ENCODE results near the gene DDX56. TPM values are rescaled to one million over a fixed set of nuclear protein-coding genes. Genes with fewer than 3 reads are reported as not detected.

DDX56 gene
- total RNA-seq, 2 experiments from 2014 or later: 97.4 to 102 TPM

DNA sequence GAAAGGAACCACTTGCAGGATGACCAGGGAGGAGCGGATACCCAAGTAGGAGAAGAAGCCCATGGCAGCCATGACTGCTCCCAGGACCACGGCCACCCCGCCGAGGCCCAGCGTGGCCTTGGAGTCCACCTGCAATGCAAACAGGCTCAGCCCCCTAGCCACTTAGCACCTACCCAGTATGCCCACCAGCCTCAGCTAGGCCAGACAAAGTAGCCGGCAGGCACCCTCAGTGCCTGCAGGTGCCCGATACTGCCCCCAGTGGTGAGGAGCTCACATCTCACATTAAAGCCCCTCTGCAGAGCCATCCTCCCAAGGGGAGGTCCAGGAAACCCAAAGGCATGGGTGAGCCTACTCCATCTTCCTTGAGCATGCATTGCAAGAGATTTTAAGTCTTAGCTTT lies 39.2 kb downstream of the DDX56 start:
- Mint-ChIP-seq H3K27ac (no peak overlapping the region), H3K4me3 (no peak overlapping the region), H3K27me3 (no peaks in the 10 kb centered on the region), H3K36me3 (no peaks in the 10 kb centered on the region), H3K4me1 (no peaks in the 10 kb centered on the region), H3K9me3 (ENCODE audit: low read depth) (no peaks in the 10 kb centered on the region)
- DNase-seq (peak; percentile 62), ATAC-seq (peak; percentile 77)
- CTCF ChIA-PET: interaction anchor here (0.5 to 2.6 kb wide), 27 partner anchors 8 to 493 kb away, joined by 3 to 15 read pairs (median 3); partner anchors contain the start of genes DDX56 and NUDCD3

DNA sequence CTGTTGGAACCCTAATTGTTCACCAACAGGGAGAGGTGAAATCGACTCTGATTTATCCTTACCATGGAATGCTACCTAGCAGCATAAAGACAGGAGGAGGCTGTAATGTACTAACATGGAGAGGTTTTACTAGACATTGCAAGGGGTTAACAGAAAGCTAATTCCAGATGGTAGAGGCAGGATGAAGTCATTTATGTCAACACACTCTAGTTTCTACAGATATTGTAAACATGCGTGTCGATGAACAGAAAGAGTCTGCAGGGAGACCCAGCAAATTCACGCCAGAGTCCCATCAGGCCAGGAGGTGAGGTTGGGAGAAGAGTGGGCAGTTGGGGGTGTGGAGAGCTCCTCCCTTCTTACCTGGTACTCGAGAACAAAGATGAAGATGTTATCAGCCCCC lies 39.6 kb downstream of the DDX56 start:
- Mint-ChIP-seq H3K27me3 (no peaks in the 10 kb centered on the region), H3K4me3 (no peak overlapping the region), H3K27ac (no peak overlapping the region), H3K4me1 (no peaks in the 10 kb centered on the region), H3K36me3 (no peaks in the 10 kb centered on the region), H3K9me3 (ENCODE audit: low read depth) (no peaks in the 10 kb centered on the region)
- no peak for DNase-seq
- CTCF ChIA-PET: interaction anchor here (0.5 to 2.6 kb wide), 20 partner anchors 8 to 278 kb away, joined by 3 to 15 read pairs (median 3); partner anchors contain the start of genes DDX56 and NUDCD3
- ATAC-seq: no peak

DNA sequence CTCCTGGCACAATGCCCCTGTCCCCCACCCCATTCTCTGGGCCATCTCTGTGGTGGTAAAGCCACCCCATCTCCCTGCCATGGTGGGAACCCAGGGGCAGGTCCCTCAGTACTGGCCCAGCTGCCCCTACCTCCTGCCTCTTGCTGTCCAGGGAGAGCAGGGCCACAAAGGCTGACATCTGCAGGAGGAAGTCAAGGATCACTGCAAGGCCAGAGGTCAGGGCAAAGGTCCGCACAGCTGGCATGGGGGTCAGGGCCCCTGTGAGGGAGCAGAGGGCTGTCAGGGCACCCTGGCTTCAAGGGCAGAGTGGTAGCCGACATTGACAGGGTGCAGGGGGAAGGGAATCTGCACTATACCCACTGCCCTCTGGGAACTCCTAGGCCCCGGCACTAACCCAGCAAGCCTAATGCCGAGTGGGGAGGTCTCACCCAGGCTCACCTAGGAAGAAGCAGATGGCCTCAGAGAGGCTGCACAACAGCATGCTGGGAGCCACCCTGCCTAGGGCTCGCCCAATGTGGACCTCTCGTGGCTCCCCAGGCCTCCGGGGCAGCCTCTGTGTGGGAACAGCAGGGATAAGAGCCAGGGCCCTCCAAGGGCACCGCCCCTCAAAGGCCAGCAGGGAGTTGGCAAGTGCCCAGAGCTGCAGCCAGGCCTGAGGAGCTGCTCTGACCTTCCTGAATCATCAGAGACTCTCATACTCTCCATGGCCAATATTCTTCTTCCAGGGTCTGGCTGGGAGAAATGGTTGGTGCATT lies 40.2 kb downstream of the DDX56 start:
- no peak for ATAC-seq

DNA sequence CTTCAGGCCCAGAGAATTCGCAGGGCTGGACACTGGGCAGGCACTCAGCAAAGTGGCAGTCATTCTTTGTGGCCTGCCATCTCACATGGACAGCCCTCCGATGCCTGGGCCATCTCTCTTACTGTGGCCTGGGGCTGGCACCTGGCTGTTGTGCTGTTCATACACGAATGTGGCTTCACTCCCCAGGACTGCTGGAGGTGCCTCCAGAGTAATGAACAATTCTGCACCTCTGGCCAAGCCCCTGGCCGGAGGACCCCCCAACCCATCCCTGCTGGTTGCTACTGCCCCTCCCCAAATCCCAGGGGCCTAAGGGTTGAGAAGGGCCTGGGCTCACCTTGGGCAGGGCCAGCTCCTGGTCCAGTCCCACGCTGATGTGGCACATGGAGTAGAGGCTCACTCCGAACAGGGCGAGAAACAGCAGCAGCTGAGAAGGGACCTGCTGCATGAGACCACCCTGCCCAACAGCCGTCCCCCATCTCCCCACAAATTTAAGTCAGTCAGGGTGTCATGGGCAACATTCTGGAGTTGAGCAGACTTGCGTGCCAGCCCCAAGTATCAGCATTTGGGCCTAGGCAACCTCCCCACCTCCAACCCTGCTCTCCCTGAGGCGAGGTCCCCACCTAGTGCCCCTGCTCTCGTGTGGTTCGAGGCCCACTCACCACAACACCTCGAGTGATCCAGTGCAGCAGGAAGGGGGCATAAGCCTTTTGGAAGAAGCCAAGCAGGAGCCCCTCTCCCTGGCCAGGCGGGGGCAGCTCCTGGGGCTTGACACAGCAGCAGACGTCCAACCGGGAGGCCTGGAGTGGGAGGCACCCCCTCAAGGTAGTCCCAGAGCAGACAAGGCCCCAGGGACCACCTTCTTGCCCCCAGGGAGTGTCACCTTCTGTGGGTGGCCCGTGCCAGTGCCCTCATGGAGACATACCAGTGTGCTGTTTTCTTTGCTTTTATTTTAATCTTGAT lies 42.0 kb downstream of the DDX56 start:
- Mint-ChIP-seq H3K9me3 (ENCODE audit: low read depth) (no peaks in the 10 kb centered on the region), H3K27me3 (peaks cover 3% of the 10 kb centered on the region), H3K4me3 (no peak overlapping the region), H3K4me1 (no peaks in the 10 kb centered on the region), H3K27ac (no peak overlapping the region), H3K36me3 (no peaks in the 10 kb centered on the region)
- DNase-seq (no peak), ATAC-seq (no peak)
- CTCF ChIA-PET: no interaction called here

More for the DNA sequence above, 40.2 kb downstream of the DDX56 start:
- no peak for DNase-seq
- Mint-ChIP-seq H3K27me3 (peaks cover 1% of the 10 kb centered on the region), H3K4me3 (no peak overlapping the region), H3K4me1 (no peaks in the 10 kb centered on the region), H3K36me3 (no peaks in the 10 kb centered on the region), H3K27ac (no peak overlapping the region), H3K9me3 (ENCODE audit: low read depth) (no peaks in the 10 kb centered on the region)
- CTCF ChIA-PET: interaction anchor here (1.2 to 1.6 kb wide), 7 partner anchors 14 to 175 kb away, joined by 3 to 12 read pairs (median 4); no protein-coding TSS in a partner anchor

DNA sequence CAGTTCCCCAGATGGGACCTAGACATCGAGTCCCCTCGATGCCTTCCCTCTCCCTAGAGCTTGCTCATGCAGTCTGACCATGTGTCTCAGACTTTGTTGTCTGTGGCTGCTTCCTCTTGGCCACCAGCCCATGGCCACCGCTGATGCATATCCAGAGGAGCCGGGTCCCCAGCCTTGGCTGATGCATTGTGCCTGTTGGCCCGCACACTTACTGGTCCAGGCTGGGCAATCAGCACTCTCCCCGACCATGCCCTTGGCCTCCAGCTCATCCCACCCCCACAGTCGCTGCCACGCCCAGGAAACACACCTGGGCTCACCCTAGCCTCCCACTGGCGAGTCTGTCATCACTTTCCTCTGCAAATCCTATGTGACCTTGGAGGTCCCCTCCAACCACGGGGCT lies 42.7 kb downstream of the DDX56 start:
- no peak overlapping the region for H3K27ac Mint-ChIP-seq

DNA sequence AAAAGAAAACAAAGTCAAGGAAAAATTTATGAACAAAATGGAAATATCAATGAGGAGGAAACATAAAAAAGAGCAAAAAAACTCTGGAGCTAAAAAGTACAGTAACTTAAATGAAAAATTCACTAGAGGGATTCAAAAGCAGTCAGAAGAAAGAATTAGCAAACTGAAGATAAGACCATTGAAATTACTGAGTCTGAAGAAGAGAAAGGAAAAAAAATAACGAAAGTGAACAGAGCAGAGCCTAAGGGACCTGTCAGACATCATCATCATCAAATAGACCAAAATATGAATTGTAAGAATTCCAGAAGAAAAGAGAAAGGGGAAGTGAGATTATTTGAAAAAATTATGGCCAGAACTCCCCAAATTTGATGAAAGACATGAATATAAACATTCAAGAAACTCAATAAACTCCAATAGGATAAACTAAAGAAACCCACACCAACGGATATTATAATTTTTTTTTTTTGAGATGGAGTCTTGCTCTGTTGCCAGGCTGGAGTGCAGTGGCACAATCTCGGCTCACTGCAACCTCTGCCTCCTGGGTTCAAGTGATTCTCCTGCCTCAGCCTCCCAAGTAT lies 48.8 kb downstream of the DDX56 start:
- no peaks in the 10 kb centered on the region for H3K4me1 Mint-ChIP-seq
- H3K27me3 Mint-ChIP-seq: peaks cover 18% of the 10 kb centered on the region
- no peak for DNase-seq
- peaks cover 5% of the 10 kb centered on the region for H3K36me3 Mint-ChIP-seq
- H3K4me3 Mint-ChIP-seq: no peak overlapping the region
- peaks cover 11% of the 10 kb centered on the region for H3K9me3 Mint-ChIP-seq (ENCODE audit: low read depth)
- no peak for ATAC-seq
- H3K27ac Mint-ChIP-seq: no peak overlapping the region
- CTCF ChIA-PET: interaction anchor here (2.0 kb wide), 1 partner anchor 10 kb away, joined by 7 read pairs; no protein-coding TSS in a partner anchor

More for the DNA sequence above, 42.7 kb downstream of the DDX56 start:
- CTCF ChIA-PET: no interaction called here
- no peak for ATAC-seq
- Mint-ChIP-seq H3K36me3 (no peaks in the 10 kb centered on the region), H3K4me1 (no peaks in the 10 kb centered on the region), H3K27me3 (peaks cover 3% of the 10 kb centered on the region), H3K4me3 (no peak overlapping the region), H3K9me3 (ENCODE audit: low read depth) (peaks cover 1% of the 10 kb centered on the region)
- DNase-seq: peak; percentile 35

DNA sequence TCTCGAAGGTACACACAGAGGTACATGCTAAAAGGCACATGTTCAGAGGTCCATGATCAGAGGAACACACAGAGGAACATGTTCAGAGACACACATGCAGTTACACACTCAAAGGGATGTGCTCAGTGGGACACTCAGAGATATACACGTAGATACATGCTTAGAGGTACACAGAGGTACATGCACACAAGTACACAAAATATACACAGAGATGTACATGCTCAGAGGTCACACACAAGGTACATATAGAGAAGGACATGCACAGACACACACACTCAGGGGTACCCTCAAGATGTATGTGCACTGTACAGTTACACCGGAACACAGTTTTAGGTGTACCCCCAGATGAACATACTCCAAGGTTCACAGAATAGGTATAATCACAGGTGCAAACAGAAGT lies 51.4 kb downstream of the DDX56 start:
- peaks cover 15% of the 10 kb centered on the region for H3K27me3 Mint-ChIP-seq
- DNase-seq (no peak), ATAC-seq (no peak)
- no peak overlapping the region for H3K27ac Mint-ChIP-seq
- H3K4me1 Mint-ChIP-seq: no peaks in the 10 kb centered on the region
- peaks cover 5% of the 10 kb centered on the region for H3K36me3 Mint-ChIP-seq
- no peak overlapping the region for H3K4me3 Mint-ChIP-seq
- CTCF ChIA-PET: no interaction called here
- H3K9me3 Mint-ChIP-seq (ENCODE audit: low read depth): peaks cover 11% of the 10 kb centered on the region

DNA sequence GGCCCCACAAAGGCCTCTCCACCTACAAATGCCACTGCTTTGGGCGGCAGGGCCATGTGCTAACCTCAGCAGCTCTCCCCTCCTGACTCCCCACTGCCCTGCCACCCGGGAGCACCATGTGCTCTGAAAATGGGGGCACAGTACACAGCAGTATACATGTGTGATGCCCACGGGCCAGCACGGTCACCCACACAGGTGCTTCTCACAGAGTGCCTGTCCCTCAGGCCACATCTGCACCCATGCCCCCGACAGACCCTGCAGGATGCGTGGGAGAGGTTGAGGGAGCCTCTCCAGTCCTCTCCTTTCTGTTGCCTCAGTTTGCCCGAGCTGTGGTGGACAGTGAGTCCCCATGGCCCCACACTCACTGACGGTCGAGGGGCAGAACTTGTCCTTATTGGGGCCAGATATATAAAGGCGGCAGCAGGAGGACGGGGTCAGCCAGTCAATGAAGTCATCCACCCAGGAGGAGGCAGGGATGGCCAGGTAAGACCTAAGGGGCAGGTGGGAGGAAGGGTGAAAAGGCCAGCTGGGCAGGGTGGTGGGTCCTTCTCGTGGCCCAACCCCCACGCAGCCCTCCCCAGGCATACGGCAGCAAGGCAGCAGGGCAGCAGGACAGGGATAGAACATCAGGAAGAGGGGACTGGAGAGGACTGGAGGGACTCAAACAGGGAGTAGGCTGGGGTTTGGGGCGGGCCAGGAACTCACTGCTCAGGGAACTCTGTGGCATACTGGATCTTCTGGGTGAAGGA lies 52.2 kb downstream of the DDX56 start:
- Mint-ChIP-seq H3K9me3 (ENCODE audit: low read depth) (peaks cover 11% of the 10 kb centered on the region), H3K4me1 (no peaks in the 10 kb centered on the region), H3K27me3 (peaks cover 15% of the 10 kb centered on the region), H3K4me3 (no peak overlapping the region), H3K36me3 (peaks cover 5% of the 10 kb centered on the region), H3K27ac (no peak overlapping the region)
- CTCF ChIA-PET: no interaction called here
- DNase-seq (no peak), ATAC-seq (no peak)

DNA sequence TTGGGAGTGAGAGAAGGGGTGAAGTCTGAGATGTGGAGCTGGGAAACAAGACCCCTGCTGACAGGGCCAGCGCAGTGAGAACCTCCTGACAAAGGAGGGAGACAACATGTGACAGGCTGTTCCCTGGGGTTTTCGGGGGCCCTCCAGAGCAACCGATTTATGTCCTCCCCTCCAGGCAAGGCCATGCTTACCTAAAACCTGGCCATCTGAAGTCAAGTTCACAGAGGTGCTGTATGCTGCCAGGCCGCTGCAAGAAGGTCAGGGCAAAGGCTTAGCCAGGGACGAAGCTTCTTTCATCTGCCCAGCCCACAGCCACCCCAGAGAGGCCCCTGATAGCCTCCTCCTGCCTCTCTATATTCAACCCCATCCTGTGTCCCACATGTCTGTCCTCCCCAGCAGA lies 53.1 kb downstream of the DDX56 start:
- CTCF ChIA-PET: no interaction called here
- Mint-ChIP-seq H3K9me3 (ENCODE audit: low read depth) (peaks cover 8% of the 10 kb centered on the region), H3K4me3 (no peak overlapping the region)

DNA sequence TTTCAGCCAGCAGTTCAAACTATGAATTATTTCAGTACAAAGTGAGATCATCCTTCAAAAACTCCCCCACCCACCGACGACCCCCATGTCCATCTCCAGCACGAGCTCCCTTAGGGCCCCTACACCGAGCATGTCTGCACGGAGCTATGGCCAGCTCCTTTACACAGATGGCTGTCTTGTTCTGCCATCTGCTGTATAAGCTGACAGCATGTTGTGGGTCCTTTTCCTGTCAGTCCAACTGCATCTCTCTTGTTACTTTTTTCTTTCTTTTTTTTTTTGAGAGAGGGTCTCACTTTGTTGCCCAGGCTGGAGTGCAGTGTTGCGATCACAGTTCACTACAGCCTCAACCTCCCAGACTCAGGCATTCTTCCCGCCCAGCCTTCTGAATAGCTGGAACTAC lies 54.2 kb downstream of the DDX56 start:
- peaks cover 10% of the 10 kb centered on the region for H3K27me3 Mint-ChIP-seq
- DNase-seq (no peak), ATAC-seq (no peak)

More for the DNA sequence above, 53.1 kb downstream of the DDX56 start:
- Mint-ChIP-seq H3K36me3 (peaks cover 5% of the 10 kb centered on the region), H3K27ac (no peak overlapping the region), H3K4me1 (no peaks in the 10 kb centered on the region), H3K27me3 (peaks cover 15% of the 10 kb centered on the region)
- no peak for ATAC-seq
- DNase-seq: no peak

DNA sequence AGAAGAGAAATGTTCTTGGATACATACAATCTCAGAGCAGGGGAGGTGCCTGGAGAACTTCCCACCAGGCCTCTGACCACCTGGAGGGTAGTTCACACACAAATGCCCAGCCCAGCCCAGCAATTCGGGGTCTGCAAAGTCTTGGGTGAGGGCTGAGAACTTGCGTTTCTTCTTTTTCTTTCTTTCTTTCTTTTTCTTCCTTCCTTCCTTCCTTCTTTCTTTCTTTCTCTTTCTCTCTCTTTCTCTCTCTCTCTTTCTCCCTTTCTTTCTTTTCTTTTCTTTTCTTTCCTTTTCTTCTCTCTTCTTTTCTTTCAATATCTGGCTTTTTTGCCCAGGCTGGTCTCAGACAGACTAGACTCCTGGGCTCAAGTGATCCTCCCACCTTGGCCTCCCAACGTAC lies 54.9 kb downstream of the DDX56 start:
- peak overlapping the region; percentile 8 for H3K27ac Mint-ChIP-seq
- ATAC-seq: no peak

More for the DNA sequence above, 54.2 kb downstream of the DDX56 start:
- Mint-ChIP-seq H3K27ac (no peak overlapping the region), H3K9me3 (ENCODE audit: low read depth) (peaks cover 4% of the 10 kb centered on the region), H3K36me3 (peaks cover 2% of the 10 kb centered on the region), H3K4me1 (no peaks in the 10 kb centered on the region), H3K4me3 (no peak overlapping the region)
- CTCF ChIA-PET: interaction anchor here (1.0 kb wide), 1 partner anchor 15 kb away, joined by 3 read pairs; no protein-coding TSS in a partner anchor

DNA sequence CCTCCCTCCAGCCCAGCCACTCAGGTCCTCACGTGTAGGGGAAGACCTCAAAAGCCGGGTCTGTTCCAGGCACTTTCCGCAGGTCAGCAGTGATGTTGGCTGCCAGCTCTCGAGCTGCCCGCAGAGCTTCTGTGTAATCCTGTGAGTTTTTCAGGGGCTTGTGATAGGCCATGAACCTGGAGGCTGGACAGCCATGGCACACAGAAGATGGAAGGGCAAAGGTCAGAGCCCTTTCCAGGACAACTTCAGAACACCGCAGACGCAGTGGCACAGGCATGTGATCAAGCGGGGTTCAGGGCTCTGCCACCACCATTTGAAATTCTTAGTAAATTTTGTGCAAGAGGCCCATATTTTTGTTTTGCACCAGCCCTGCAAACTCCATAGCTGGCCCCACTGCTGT lies 56.5 kb downstream of the DDX56 start:
- Mint-ChIP-seq H3K4me1 (no peaks in the 10 kb centered on the region), H3K27me3 (no peaks in the 10 kb centered on the region), H3K4me3 (no peak overlapping the region), H3K27ac (no peak overlapping the region), H3K9me3 (ENCODE audit: low read depth) (no peaks in the 10 kb centered on the region), H3K36me3 (no peaks in the 10 kb centered on the region)
- DNase-seq (no peak), ATAC-seq (no peak)
- CTCF ChIA-PET: no interaction called here

More for the DNA sequence above, 54.9 kb downstream of the DDX56 start:
- no peak overlapping the region for H3K4me3 Mint-ChIP-seq
- H3K9me3 Mint-ChIP-seq (ENCODE audit: low read depth): no peaks in the 10 kb centered on the region
- CTCF ChIA-PET: no interaction called here
- H3K4me1 Mint-ChIP-seq: no peaks in the 10 kb centered on the region
- peaks cover 5% of the 10 kb centered on the region for H3K27me3 Mint-ChIP-seq
- no peak for DNase-seq
- no peaks in the 10 kb centered on the region for H3K36me3 Mint-ChIP-seq
